Neural crest cell (in vitro differentiated cells): Measurements from ENCODE around the gene KCTD7. TPM values are rescaled to one million over a fixed set of nuclear protein-coding genes. Genes with fewer than 3 reads are reported as not detected.
"Not testable (repeated sequence)": the region's sequence is repeated elsewhere in the genome, so short reads cannot be mapped to it uniquely, and the experiment has no call there.

ENCODE experiments used
- DNase-seq: peaks from one replicate; pipeline ENCODE4 v3.0.0; 2021; ENCODE audit warnings: low read depth, mixed read lengths, low spot score
- H3K27ac Mint-ChIP-seq: one replicate; pipeline ENCODE4 v1.8.0; 2021; ENCODE audit warnings: mild to moderate bottlenecking, mixed read lengths; ENCODE audit not compliant: unreplicated experiment
- H3K27me3 Mint-ChIP-seq: 2 replicates; pipeline ENCODE4 v1.8.0; 2021; ENCODE audit warnings: low read depth, mild to moderate bottlenecking, mixed read lengths
- H3K36me3 Mint-ChIP-seq: 2 replicates; pipeline ENCODE4 v1.8.0; 2021; ENCODE audit warnings: low read depth, mild to moderate bottlenecking, mixed read lengths
- H3K4me1 Mint-ChIP-seq: 2 replicates; pipeline ENCODE4 v1.8.0; 2021; ENCODE audit warnings: mixed read lengths
- H3K4me3 Mint-ChIP-seq: one replicate; pipeline ENCODE4 v1.8.0; 2021; ENCODE audit warnings: mild to moderate bottlenecking, mixed read lengths
- H3K9me3 Mint-ChIP-seq: 2 replicates; pipeline ENCODE4 v1.8.0; 2021; ENCODE audit warnings: mixed read lengths
- total RNA-seq: library from RNA; stranded (reverse); gene quantifications from 2 replicates; pipeline ENCODE4 v1.2.1, GENCODE V29; 2021
- TF ChIP-seq, protein P1 (sequence below): fragments of 200-600 bp; sonication (generic); conservative IDR thresholded peaks from 2 replicates; pipeline ENCODE4 v1.5.0; 2021; ENCODE audit warnings: antibody characterized with exemption, mild to moderate bottlenecking

The KCTD7 gene
- total RNA-seq, 1 donor from 2014 or later, result 20.2 TPM

GRCh38 chr7:66679633-66680244 lies 51.1 kb downstream of the KCTD7 start:
- Mint-ChIP-seq H3K27ac (peak overlapping the region; percentile 16), H3K4me3 (peak overlapping the region; percentile 65), H3K36me3 (no peaks in the 10 kb centered on the region), H3K9me3 (no peaks in the 10 kb centered on the region), H3K27me3 (no peaks in the 10 kb centered on the region), H3K4me1 (peaks cover 28% of the 10 kb centered on the region)
- TF ChIP-seq, protein P1, sequence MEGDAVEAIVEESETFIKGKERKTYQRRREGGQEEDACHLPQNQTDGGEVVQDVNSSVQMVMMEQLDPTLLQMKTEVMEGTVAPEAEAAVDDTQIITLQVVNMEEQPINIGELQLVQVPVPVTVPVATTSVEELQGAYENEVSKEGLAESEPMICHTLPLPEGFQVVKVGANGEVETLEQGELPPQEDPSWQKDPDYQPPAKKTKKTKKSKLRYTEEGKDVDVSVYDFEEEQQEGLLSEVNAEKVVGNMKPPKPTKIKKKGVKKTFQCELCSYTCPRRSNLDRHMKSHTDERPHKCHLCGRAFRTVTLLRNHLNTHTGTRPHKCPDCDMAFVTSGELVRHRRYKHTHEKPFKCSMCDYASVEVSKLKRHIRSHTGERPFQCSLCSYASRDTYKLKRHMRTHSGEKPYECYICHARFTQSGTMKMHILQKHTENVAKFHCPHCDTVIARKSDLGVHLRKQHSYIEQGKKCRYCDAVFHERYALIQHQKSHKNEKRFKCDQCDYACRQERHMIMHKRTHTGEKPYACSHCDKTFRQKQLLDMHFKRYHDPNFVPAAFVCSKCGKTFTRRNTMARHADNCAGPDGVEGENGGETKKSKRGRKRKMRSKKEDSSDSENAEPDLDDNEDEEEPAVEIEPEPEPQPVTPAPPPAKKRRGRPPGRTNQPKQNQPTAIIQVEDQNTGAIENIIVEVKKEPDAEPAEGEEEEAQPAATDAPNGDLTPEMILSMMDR, result no peak
- DNase-seq, result no peak

DNA sequence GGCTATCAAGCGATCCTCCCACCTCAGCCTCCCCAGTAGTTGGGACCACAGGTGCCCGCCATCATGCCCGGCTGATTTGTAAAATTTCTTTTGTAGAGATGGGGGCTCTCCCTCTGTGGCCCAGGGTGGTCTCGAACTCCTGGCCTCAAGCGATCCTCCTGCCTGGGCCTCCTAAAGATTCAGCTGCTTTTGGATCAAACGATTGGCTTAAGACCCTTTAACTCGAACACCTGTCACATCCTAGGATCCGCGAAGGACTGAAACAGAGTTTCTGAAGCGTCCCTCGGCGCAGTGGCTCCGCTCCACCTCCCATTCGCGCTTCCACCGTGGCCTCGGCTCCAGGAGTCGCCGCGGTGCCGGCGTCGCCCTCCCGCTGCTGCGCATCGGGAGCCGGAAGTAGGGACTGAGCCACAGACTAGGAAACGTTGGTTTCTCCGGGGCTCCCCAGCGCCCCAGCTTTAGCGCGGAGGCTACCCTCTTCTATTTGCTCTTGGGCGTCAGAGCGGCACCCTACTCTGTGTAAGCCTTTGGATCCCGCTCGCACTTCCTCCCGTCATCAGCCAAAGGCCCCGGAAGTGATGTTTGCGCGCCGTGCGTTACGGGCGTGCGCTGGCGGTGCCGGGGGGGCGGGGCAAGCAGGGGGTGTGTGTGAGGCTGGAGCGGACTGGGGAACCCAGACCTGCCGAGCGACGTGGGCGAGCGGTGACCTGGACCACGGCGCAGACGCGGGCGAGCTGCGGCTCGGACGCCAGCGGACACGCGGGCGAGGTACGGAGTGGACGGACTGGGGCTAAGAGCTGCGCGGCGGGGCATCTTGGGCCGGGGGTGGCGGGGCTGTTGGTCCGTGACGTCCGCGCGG lies 53.0 kb downstream of the KCTD7 start:
- Mint-ChIP-seq H3K4me1 (peaks cover 28% of the 10 kb centered on the region), H3K9me3 (no peaks in the 10 kb centered on the region), H3K27ac (peak overlapping the region; percentile 92), H3K36me3 (no peaks in the 10 kb centered on the region), H3K4me3 (peak overlapping the region; percentile 91), H3K27me3 (no peaks in the 10 kb centered on the region)
- DNase-seq, result peak; percentile 78
- TF ChIP-seq, protein P1, result no peak

GRCh38 chr7:66682350-66683093 lies 53.8 kb downstream of the KCTD7 start:
- Mint-ChIP-seq H3K4me3 (peak overlapping the region; percentile 91), H3K36me3 (no peaks in the 10 kb centered on the region), H3K9me3 (no peaks in the 10 kb centered on the region), H3K27ac (peak overlapping the region; percentile 62), H3K4me1 (peaks cover 28% of the 10 kb centered on the region), H3K27me3 (no peaks in the 10 kb centered on the region)
- TF ChIP-seq, protein P1, result no peak
- peak; percentile 22 for DNase-seq

DNA sequence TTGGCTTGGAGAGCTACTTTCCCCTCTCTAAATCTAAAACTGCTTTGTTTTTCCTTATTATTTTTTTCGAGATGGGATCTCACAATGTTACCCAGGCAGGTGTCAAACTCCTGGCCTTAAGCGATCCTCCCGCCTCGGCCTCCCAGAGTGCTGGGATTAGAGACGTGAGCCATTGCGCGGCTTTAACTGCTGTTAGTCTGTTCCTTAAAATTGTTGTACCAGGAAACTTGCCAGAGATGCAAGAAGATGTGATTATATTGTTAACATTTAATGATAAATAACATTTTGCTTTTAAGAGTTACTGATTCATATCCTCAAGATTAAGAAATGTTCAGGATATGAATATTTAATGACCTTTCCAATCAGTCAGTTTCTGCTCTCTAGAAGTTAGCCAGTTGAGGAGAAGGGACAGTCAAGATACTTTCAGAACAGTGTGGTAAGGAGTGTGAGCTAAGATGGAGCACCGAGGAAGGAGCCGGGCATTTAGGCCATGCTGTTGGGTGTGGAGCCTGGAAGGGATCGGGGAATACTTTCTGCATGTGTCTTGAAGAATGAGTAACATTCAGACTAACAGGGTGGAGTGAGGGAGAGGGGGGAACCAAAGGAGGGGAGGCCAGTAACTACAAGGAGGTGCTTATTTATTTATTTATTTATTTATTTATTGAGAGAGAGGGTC lies 54.6 kb downstream of the KCTD7 start:
- peak overlapping the region; percentile 91 for H3K4me3 Mint-ChIP-seq
- not testable (repeated sequence) for H3K27ac Mint-ChIP-seq, H3K9me3 Mint-ChIP-seq, H3K27me3 Mint-ChIP-seq, DNase-seq, H3K36me3 Mint-ChIP-seq
- H3K4me1 Mint-ChIP-seq, result peaks cover 28% of the 10 kb centered on the region

DNA sequence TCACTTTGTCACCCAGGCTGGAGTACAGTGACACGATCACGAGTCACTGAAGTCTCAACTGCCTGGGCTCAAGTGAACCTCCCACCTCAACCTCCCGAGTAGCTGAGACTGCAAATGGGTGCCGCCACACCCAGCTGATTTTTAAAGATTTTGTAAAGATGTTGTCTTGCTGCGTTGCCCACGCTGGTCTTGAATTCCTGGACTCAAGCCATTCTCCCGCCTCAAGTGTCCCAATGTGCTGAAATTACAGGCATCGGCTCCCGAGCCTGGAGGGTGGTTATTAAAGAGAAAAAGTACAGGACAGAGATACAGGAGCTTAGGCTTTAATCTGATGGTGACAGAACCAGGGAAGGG lies 55.1 kb downstream of the KCTD7 start:
- TF ChIP-seq, protein P1, result no peak
- Mint-ChIP-seq H3K9me3 (peaks cover 3% of the 10 kb centered on the region), H3K4me1 (peaks cover 25% of the 10 kb centered on the region), H3K27me3 (no peaks in the 10 kb centered on the region), H3K36me3 (peaks cover 7% of the 10 kb centered on the region), H3K27ac (no peak overlapping the region), H3K4me3 (peak overlapping the region; percentile 79)
- no peak for DNase-seq

- H3K4me1 Mint-ChIP-seq, result peaks cover 21% of the 10 kb centered on the region
- not testable (repeated sequence) for H3K27ac Mint-ChIP-seq, DNase-seq
Measured at GRCh38 chr7:66685663-66686062, 57.0 kb downstream of the KCTD7 start.

More at GRCh38 chr7:66685663-66686062, 57.0 kb downstream of the KCTD7 start:
- not testable (repeated sequence) for H3K36me3 Mint-ChIP-seq, H3K27me3 Mint-ChIP-seq, H3K9me3 Mint-ChIP-seq
- H3K4me3 Mint-ChIP-seq, result peak overlapping the region; percentile 79
